Panc1 (cell line): ENCODE results near the gene TPR. TPM values are rescaled to one million over a fixed set of nuclear protein-coding genes. Genes with fewer than 3 reads are reported as not detected.

ENCODE experiments used
- ATAC-seq: fragments of 200-7000 bp; cut with Tn5 transposase; 2 replicates; pipeline ENCODE4 v1.9.1; 2020; ENCODE audit warnings: mild to moderate bottlenecking, moderate library complexity
- BruUV-seq: library from RNA; stranded (reverse); fragments of 400-500 nt; replicated peaks from 2 replicates; lab custom pipeline; 2021; lab: Mats Ljungman, UMichigan
- CTCF ChIA-PET: fragments of 300-600 bp; sonication (Branson Sonifier 250); formaldehyde crosslinking; loops from one replicate; lab custom pipeline; 2022; ENCODE audit warnings: antibody characterized with exemption; lab: Charles Lee
- POLR2A ChIA-PET: fragments of 300-600 bp; sonication (Branson Sonifier 250); formaldehyde crosslinking; loops from one replicate; lab custom pipeline; 2022; ENCODE audit warnings: antibody characterized with exemption; lab: Charles Lee
- DNase-seq: peaks from one replicate; pipeline ENCODE4 v3.0.0-alpha.2; 2010; ENCODE audit warnings: low read depth, low spot score
- H3K27ac ChIP-seq: 2 replicates; pipeline ENCODE4 v1.5.1; 2011; ENCODE audit warnings: mild to moderate bottlenecking, low read length, inconsistent platforms
- H3K27me3 ChIP-seq: fragments of 200-500 bp; sonication (Bioruptor generic); 2 replicates; pipeline ENCODE4 v1.6.0; 2014; ENCODE audit warnings: low read length, inconsistent platforms; ENCODE audit not compliant: control insufficient read depth, insufficient read depth
- H3K36me3 ChIP-seq: fragments of 200-500 bp; sonication (Bioruptor generic); 2 replicates; pipeline ENCODE4 v1.5.1; 2014; ENCODE audit warnings: inconsistent platforms, mild to moderate bottlenecking, low read length, moderate library complexity; ENCODE audit not compliant: control insufficient read depth, insufficient read depth
- H3K4me1 ChIP-seq: 2 replicates; pipeline ENCODE4 v1.5.1; 2011; ENCODE audit warnings: inconsistent platforms, mild to moderate bottlenecking, low read length, moderate library complexity; ENCODE audit not compliant: control insufficient read depth, insufficient read depth
- H3K4me3 ChIP-seq, 2 experiments: 2 replicates each; pipeline ENCODE4 v1.5.1; 2011 to 2012; ENCODE audit warnings: low read depth in 2 of 2, low read length in 2 of 2, mild to moderate bottlenecking in 2 of 2, inconsistent platforms in 1 of 2, moderate library complexity in 1 of 2
- H3K9me3 ChIP-seq: fragments of 200-500 bp; sonication (Bioruptor generic); 2 replicates; pipeline ENCODE4 v1.5.1; 2014; ENCODE audit warnings: low read depth, mild to moderate bottlenecking, inconsistent platforms, low read length, moderate library complexity; ENCODE audit not compliant: control insufficient read depth, insufficient read depth
- CTCF ChIP-seq: fragments of 450-650 bp; IDR thresholded peaks from 2 replicates; pipeline ENCODE4 v1.5.1; 2017; ENCODE audit warnings: mild to moderate bottlenecking
- POLR2AphosphoS5 ChIP-seq: IDR thresholded peaks from 2 replicates; pipeline ENCODE4 v1.6.1; 2012; ENCODE audit warnings: mild to moderate bottlenecking, low read depth, low read length, moderate library complexity
- SIN3A ChIP-seq: IDR thresholded peaks from 2 replicates; pipeline ENCODE4 v1.6.1; 2012; ENCODE audit warnings: low read depth, mild to moderate bottlenecking, low read length, moderate library complexity, borderline replicate concordance; ENCODE audit not compliant: insufficient read depth
- TCF7L2 ChIP-seq: IDR thresholded peaks from 2 replicates; pipeline ENCODE4 v1.6.1; 2011; ENCODE audit warnings: mild to moderate bottlenecking, low read depth, low read length, inconsistent platforms
- in situ Hi-C: cut with HindIII; loops from 2 replicates; pipeline ENCODE4 v1.10.0; 2016; ENCODE audit warnings: low sequenced_read_pairs, low pct_unique_long_range_greater_than_20kb
- intact Hi-C: fragments of 100-400 bp; cut with micrococcal nuclease; formaldehyde crosslinking; loops from one replicate; pipeline ENCODE4 v1.10.0; 2022; ENCODE audit not compliant: unreplicated experiment
- total RNA-seq: library from RNA; stranded (reverse); gene quantifications from one replicate; pipeline ENCODE4 v1.2.1, GENCODE V29; 2021; ENCODE audit not compliant: unreplicated experiment
- TF ChIP-seq, protein P1 (sequence below), 2 experiments: IDR thresholded peaks; 2 replicates each; pipeline ENCODE4 v1.6.1; 2011 to 2012; ENCODE audit warnings: low read depth in 2 of 2, control low read depth in 1 of 2, low read length in 1 of 2, mild to moderate bottlenecking in 1 of 2, moderate library complexity in 1 of 2; ENCODE audit not compliant: insufficient read depth in 1 of 2

The TPR gene
- total RNA-seq, 1 experiment from 2014 or later = 115 TPM

- peaks cover 29% of the 10 kb centered on the region for H3K36me3 ChIP-seq
- ATAC-seq = no peak
- no TSS peak for BruUV-seq
- H3K27ac ChIP-seq = no peak overlapping the region
- H3K4me1 ChIP-seq = no peaks in the 10 kb centered on the region
- no peaks in the 10 kb centered on the region for H3K9me3 ChIP-seq
- TF ChIP-seq, protein P1, sequence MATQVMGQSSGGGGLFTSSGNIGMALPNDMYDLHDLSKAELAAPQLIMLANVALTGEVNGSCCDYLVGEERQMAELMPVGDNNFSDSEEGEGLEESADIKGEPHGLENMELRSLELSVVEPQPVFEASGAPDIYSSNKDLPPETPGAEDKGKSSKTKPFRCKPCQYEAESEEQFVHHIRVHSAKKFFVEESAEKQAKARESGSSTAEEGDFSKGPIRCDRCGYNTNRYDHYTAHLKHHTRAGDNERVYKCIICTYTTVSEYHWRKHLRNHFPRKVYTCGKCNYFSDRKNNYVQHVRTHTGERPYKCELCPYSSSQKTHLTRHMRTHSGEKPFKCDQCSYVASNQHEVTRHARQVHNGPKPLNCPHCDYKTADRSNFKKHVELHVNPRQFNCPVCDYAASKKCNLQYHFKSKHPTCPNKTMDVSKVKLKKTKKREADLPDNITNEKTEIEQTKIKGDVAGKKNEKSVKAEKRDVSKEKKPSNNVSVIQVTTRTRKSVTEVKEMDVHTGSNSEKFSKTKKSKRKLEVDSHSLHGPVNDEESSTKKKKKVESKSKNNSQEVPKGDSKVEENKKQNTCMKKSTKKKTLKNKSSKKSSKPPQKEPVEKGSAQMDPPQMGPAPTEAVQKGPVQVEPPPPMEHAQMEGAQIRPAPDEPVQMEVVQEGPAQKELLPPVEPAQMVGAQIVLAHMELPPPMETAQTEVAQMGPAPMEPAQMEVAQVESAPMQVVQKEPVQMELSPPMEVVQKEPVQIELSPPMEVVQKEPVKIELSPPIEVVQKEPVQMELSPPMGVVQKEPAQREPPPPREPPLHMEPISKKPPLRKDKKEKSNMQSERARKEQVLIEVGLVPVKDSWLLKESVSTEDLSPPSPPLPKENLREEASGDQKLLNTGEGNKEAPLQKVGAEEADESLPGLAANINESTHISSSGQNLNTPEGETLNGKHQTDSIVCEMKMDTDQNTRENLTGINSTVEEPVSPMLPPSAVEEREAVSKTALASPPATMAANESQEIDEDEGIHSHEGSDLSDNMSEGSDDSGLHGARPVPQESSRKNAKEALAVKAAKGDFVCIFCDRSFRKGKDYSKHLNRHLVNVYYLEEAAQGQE (IDR thresholded peaks at IDR 0.05; ENCODE audit: insufficient read depth in 1 of 2, low read depth in 2 of 2, low read length in 1 of 2) = no peak
- no peak for TF ChIP-seq SIN3A
- no peak for TF ChIP-seq TCF7L2
- TF ChIP-seq POLR2AphosphoS5 = no peak
- no peak for TF ChIP-seq CTCF
- no peak for DNase-seq
- ChIA-PET CTCF (no interaction called here), POLR2A (no interaction called here)
- H3K27me3 ChIP-seq = no peaks in the 10 kb centered on the region
- in situ Hi-C loops (no loop called here), intact Hi-C loops (loop anchor here (5.0 kb wide), 1 partner anchor 42 kb away; no protein-coding TSS in a partner anchor)
- no peak overlapping the region for H3K4me3 ChIP-seq
Measured at GRCh38 chr1:186310307-186310706, 64.7 kb downstream of the TPR start.

GRCh38 chr1:186308264-186309060 lies 66.6 kb downstream of the TPR start:
- TF ChIP-seq CTCF = no peak
- TF ChIP-seq TCF7L2 = no peak
- TF ChIP-seq, protein P1 (IDR thresholded peaks at IDR 0.05; ENCODE audit: insufficient read depth in 1 of 2, low read depth in 2 of 2, low read length in 1 of 2) = no peak
- no peak for TF ChIP-seq SIN3A
- no peak for TF ChIP-seq POLR2AphosphoS5
- intact Hi-C loops (no loop called here), in situ Hi-C loops (no loop called here)
- ChIA-PET CTCF (no interaction called here), POLR2A (interaction anchor here (0.6 kb wide), 1 partner anchor 153 kb away, joined by 3 read pairs; no protein-coding TSS in a partner anchor)
- Histone ChIP-seq H3K4me3 (no peak overlapping the region), H3K4me1 (no peaks in the 10 kb centered on the region), H3K9me3 (no peaks in the 10 kb centered on the region), H3K36me3 (peaks cover 16% of the 10 kb centered on the region), H3K27me3 (no peaks in the 10 kb centered on the region), H3K27ac (no peak overlapping the region)
- no TSS peak for BruUV-seq
- ATAC-seq (no peak), DNase-seq (no peak)
